ENCODE measurements around the gene CDC123. TPM values are rescaled to one million over a fixed set of nuclear protein-coding genes. Genes with fewer than 3 reads are reported as not detected.

CDC123 gene
- total RNA-seq, 1 donor from 2014 or later = 107 TPM

GRCh38 chr10:12262278-12262981, 66.4 kb downstream of the CDC123 start:
- Histone ChIP-seq H3K27me3 (ENCODE audit: insufficient read depth, low read length) (no peaks in the 10 kb centered on the region), H3K4me1 (ENCODE audit: insufficient read depth, low read length) (peaks cover 5% of the 10 kb centered on the region), H3K4me3 (ENCODE audit: insufficient read depth, low read depth, low read length) (no peak overlapping the region), H3K27ac (ENCODE audit: low read depth, low read length) (no peak overlapping the region), H3K9ac (ENCODE audit: low read length) (no peak overlapping the region), H3K79me2 (ENCODE audit: insufficient read depth, low read length) (no peaks in the 10 kb centered on the region), H3K36me3 (ENCODE audit: insufficient read depth, low read length) (no peaks in the 10 kb centered on the region), H2AFZ (ENCODE audit: low read depth, low read length) (no peak overlapping the region), H3K4me2 (ENCODE audit: low read length) (no peak overlapping the region), H3K9me3 (ENCODE audit: insufficient read depth, low read depth, low read length) (no peaks in the 10 kb centered on the region), H4K20me1 (ENCODE audit: insufficient read depth, low read length) (no peaks in the 10 kb centered on the region)
- DNase-seq (ENCODE audit: low read depth) = no peak
- no peak for FAIRE-seq
- Mint-ChIP-seq H3K9me3 (ENCODE audit: unreplicated experiment) (peaks cover 6% of the 10 kb centered on the region), H3K27ac (ENCODE audit: unreplicated experiment) (no peak overlapping the region), H3K4me1 (ENCODE audit: low read depth, unreplicated experiment) (peaks cover 15% of the 10 kb centered on the region), H3K27me3 (ENCODE audit: low read depth, unreplicated experiment) (no peaks in the 10 kb centered on the region), H3K4me3 (ENCODE audit: unreplicated experiment) (no peak overlapping the region), H3K36me3 (ENCODE audit: low read depth, unreplicated experiment) (peaks cover 11% of the 10 kb centered on the region)
- no peak for TF ChIP-seq EZH2 (IDR thresholded peaks at IDR 0.05; ENCODE audit: insufficient read depth, low read length)

GRCh38 chr10:12264204-12264940, 68.4 kb downstream of the CDC123 start:
- H3K36me3 ChIP-seq (ENCODE audit: insufficient read depth, low read length) = no peaks in the 10 kb centered on the region
- peak overlapping the region; percentile 92 for H2AFZ ChIP-seq (ENCODE audit: low read depth, low read length)
- peak overlapping the region; percentile 67 for H3K27ac Mint-ChIP-seq (ENCODE audit: unreplicated experiment)
- no peaks in the 10 kb centered on the region for H3K79me2 ChIP-seq (ENCODE audit: insufficient read depth, low read length)
- no peaks in the 10 kb centered on the region for H3K27me3 Mint-ChIP-seq (ENCODE audit: low read depth, unreplicated experiment)
- peak overlapping the region; percentile 67 for H3K4me3 Mint-ChIP-seq (ENCODE audit: unreplicated experiment)
- no peaks in the 10 kb centered on the region for H3K9me3 ChIP-seq (ENCODE audit: insufficient read depth, low read depth, low read length)
- H3K36me3 Mint-ChIP-seq (ENCODE audit: low read depth, unreplicated experiment) = peaks cover 7% of the 10 kb centered on the region
- H3K9me3 Mint-ChIP-seq (ENCODE audit: unreplicated experiment) = peaks cover 6% of the 10 kb centered on the region
- H3K4me2 ChIP-seq (ENCODE audit: low read length) = peak overlapping the region; percentile 90
- H3K4me1 Mint-ChIP-seq (ENCODE audit: low read depth, unreplicated experiment) = peaks cover 15% of the 10 kb centered on the region
- FAIRE-seq (no peak), DNase-seq (ENCODE audit: low read depth) (peak; percentile 64)
- H3K4me1 ChIP-seq (ENCODE audit: insufficient read depth, low read length) = peaks cover 5% of the 10 kb centered on the region
- peak overlapping the region; percentile 80 for H3K9ac ChIP-seq (ENCODE audit: low read length)
- H4K20me1 ChIP-seq (ENCODE audit: insufficient read depth, low read length) = no peaks in the 10 kb centered on the region
- H3K4me3 ChIP-seq (ENCODE audit: insufficient read depth, low read depth, low read length) = peak overlapping the region; percentile 62
- H3K27ac ChIP-seq (ENCODE audit: low read depth, low read length) = peak overlapping the region; percentile 73
- TF ChIP-seq EZH2 (IDR thresholded peaks at IDR 0.05; ENCODE audit: insufficient read depth, low read length) (no peak), CTCF (IDR thresholded peaks at IDR 0.05; ENCODE audit: insufficient read depth, low read depth, low read length) (peak; percentile 66)
- no peaks in the 10 kb centered on the region for H3K27me3 ChIP-seq (ENCODE audit: insufficient read depth, low read length)

- DNase-seq (ENCODE audit: low read depth) = no peak
- Histone ChIP-seq H3K4me1 (ENCODE audit: insufficient read depth, low read length) (peaks cover 12% of the 10 kb centered on the region), H3K4me2 (ENCODE audit: low read length) (no peak overlapping the region), H3K79me2 (ENCODE audit: insufficient read depth, low read length) (no peaks in the 10 kb centered on the region), H4K20me1 (ENCODE audit: insufficient read depth, low read length) (no peaks in the 10 kb centered on the region), H3K27me3 (ENCODE audit: insufficient read depth, low read length) (no peaks in the 10 kb centered on the region), H2AFZ (ENCODE audit: low read depth, low read length) (no peak overlapping the region), H3K9me3 (ENCODE audit: insufficient read depth, low read depth, low read length) (no peaks in the 10 kb centered on the region), H3K36me3 (ENCODE audit: insufficient read depth, low read length) (no peaks in the 10 kb centered on the region), H3K27ac (ENCODE audit: low read depth, low read length) (no peak overlapping the region), H3K4me3 (ENCODE audit: insufficient read depth, low read depth, low read length) (no peak overlapping the region), H3K9ac (ENCODE audit: low read length) (no peak overlapping the region)
- no peak for FAIRE-seq
- no peak overlapping the region for H3K27ac Mint-ChIP-seq (ENCODE audit: unreplicated experiment)
- no peaks in the 10 kb centered on the region for H3K9me3 Mint-ChIP-seq (ENCODE audit: unreplicated experiment)
- no peak overlapping the region for H3K4me3 Mint-ChIP-seq (ENCODE audit: unreplicated experiment)
- no peaks in the 10 kb centered on the region for H3K27me3 Mint-ChIP-seq (ENCODE audit: low read depth, unreplicated experiment)
- H3K4me1 Mint-ChIP-seq (ENCODE audit: low read depth, unreplicated experiment) = peaks cover 13% of the 10 kb centered on the region
- TF ChIP-seq CTCF (IDR thresholded peaks at IDR 0.05; ENCODE audit: insufficient read depth, low read depth, low read length) = no peak
- TF ChIP-seq EZH2 (IDR thresholded peaks at IDR 0.05; ENCODE audit: insufficient read depth, low read length) = no peak
- H3K36me3 Mint-ChIP-seq (ENCODE audit: low read depth, unreplicated experiment) = no peaks in the 10 kb centered on the region
Measured at GRCh38 chr10:12269056-12269455, 73.1 kb downstream of the CDC123 start.

Measured in astrocyte (in vitro differentiated cells and primary cell).